Measurements from ENCODE around the gene NUDT10. TPM values are rescaled to one million over a fixed set of nuclear protein-coding genes. Genes with fewer than 3 reads are reported as not detected.

NUDT10 gene
- total RNA-seq, 1 experiment from 2014 or later: not detected

- in situ Hi-C loops (cut with HindIII; ENCODE audit: low pct_unique_long_range_greater_than_20kb, low sequenced_read_pairs): no loop called here
- CTCF ChIA-PET: no interaction called here
- ATAC-seq (no peak), DNase-seq (ENCODE audit: low read depth, low spot score) (no peak)
- Histone ChIP-seq H3K27me3 (ENCODE audit: control insufficient read depth, insufficient read depth, low read length) (no peaks in the 10 kb centered on the region), H3K9me3 (ENCODE audit: control insufficient read depth, insufficient read depth, low read depth, low read length) (no peaks in the 10 kb centered on the region), H3K4me3 (ENCODE audit: low read depth in 2 of 2, low read length in 2 of 2) (no peak overlapping the region), H3K4me1 (ENCODE audit: control insufficient read depth, insufficient read depth, low read length) (no peaks in the 10 kb centered on the region), H3K36me3 (ENCODE audit: control insufficient read depth, insufficient read depth, low read length) (no peaks in the 10 kb centered on the region), H3K27ac (ENCODE audit: low read length) (no peak overlapping the region)
- BruUV-seq (replicated peaks): no TSS peak
- intact Hi-C loops (cut with micrococcal nuclease; ENCODE audit: unreplicated experiment): no loop called here
- TF ChIP-seq SIN3A (IDR thresholded peaks at IDR 0.05; ENCODE audit: borderline replicate concordance, insufficient read depth, low read depth, low read length) (no peak), CTCF (IDR thresholded peaks at IDR 0.05) (no peak), POLR2AphosphoS5 (IDR thresholded peaks at IDR 0.05; ENCODE audit: low read depth, low read length) (no peak), TCF7L2 (IDR thresholded peaks at IDR 0.05; ENCODE audit: low read depth, low read length) (no peak), REST (IDR thresholded peaks at IDR 0.05; ENCODE audit: insufficient read depth in 1 of 2, low read depth in 2 of 2, low read length in 1 of 2) (no peak)
- POLR2A ChIA-PET: no interaction called here
Measured at GRCh38 chrX:51376672-51377071, 44.0 kb downstream of the NUDT10 start.

Other genes with a start within 250 kb of the NUDT10 start
- gene NUDT11, start 163.8 kb downstream of the NUDT10 start, total RNA-seq (2021; ENCODE audit: unreplicated experiment): 11.9 TPM